ENCODE measurements around the gene GGN. TPM values are rescaled to one million over a fixed set of nuclear protein-coding genes. Genes with fewer than 3 reads are reported as not detected.
"Not testable (repeated sequence)": the region's sequence is repeated elsewhere in the genome, so short reads cannot be mapped to it uniquely, and the experiment has no call there.

Gene GGN
- total RNA-seq, 1 donor from 2014 or later = 0.74 TPM

- H3K9me3 Mint-ChIP-seq (ENCODE audit: unreplicated experiment) = no peaks in the 10 kb centered on the region
- TF ChIP-seq CTCF (IDR thresholded peaks at IDR 0.05; ENCODE audit: unreplicated experiment) = no peak
- H3K27me3 Mint-ChIP-seq (ENCODE audit: unreplicated experiment) = no peaks in the 10 kb centered on the region
- no peak overlapping the region for H3K27ac Mint-ChIP-seq (ENCODE audit: unreplicated experiment)
- no peak overlapping the region for H3K4me3 Mint-ChIP-seq (ENCODE audit: unreplicated experiment)
- H3K4me1 Mint-ChIP-seq (ENCODE audit: unreplicated experiment) = no peaks in the 10 kb centered on the region
- H3K36me3 Mint-ChIP-seq (ENCODE audit: low read depth, unreplicated experiment) = peaks cover 7% of the 10 kb centered on the region
- no peak for DNase-seq (ENCODE audit: low spot score)
Measured at GRCh38 chr19:38411041-38411712, 23.3 kb upstream of the GGN start.

GRCh38 chr19:38410407-38410806 is 22.6 kb upstream of the GGN start:
- H3K27me3 Mint-ChIP-seq (ENCODE audit: unreplicated experiment); H3K36me3 Mint-ChIP-seq (ENCODE audit: low read depth, unreplicated experiment); H3K4me3 Mint-ChIP-seq (ENCODE audit: unreplicated experiment); DNase-seq (ENCODE audit: low spot score); H3K4me1 Mint-ChIP-seq (ENCODE audit: unreplicated experiment); H3K9me3 Mint-ChIP-seq (ENCODE audit: unreplicated experiment); H3K27ac Mint-ChIP-seq (ENCODE audit: unreplicated experiment): not testable (repeated sequence)

- no peak overlapping the region for H3K27ac Mint-ChIP-seq (ENCODE audit: unreplicated experiment)
- no peak overlapping the region for H3K4me3 Mint-ChIP-seq (ENCODE audit: unreplicated experiment)
- no peaks in the 10 kb centered on the region for H3K27me3 Mint-ChIP-seq (ENCODE audit: unreplicated experiment)
- DNase-seq (ENCODE audit: low spot score) = no peak
- peaks cover 7% of the 10 kb centered on the region for H3K36me3 Mint-ChIP-seq (ENCODE audit: low read depth, unreplicated experiment)
- H3K4me1 Mint-ChIP-seq (ENCODE audit: unreplicated experiment) = no peaks in the 10 kb centered on the region
- no peaks in the 10 kb centered on the region for H3K9me3 Mint-ChIP-seq (ENCODE audit: unreplicated experiment)
- no peak for TF ChIP-seq CTCF (IDR thresholded peaks at IDR 0.05; ENCODE audit: unreplicated experiment)
Measured at GRCh38 chr19:38409631-38410133, 21.8 kb upstream of the GGN start.

DNA sequence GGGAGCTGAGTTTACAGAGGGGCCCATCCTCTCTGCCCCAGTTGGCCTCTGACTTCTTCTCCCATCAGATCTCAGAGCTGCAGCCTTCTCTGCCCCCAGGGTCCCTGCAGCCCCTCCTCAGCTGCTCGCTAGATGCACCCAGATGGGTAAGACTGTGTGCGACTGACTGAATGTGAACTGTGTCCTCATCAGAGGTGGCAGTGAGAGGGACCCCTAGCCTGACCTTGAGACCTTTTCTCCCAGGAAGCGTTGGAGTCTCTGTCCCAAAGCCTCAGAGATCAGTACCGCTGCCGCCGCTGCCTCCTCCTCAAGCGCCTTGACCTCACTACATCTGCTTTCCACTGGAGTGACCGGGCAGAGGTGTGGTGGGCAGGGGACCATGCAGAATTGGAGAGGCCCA is 17.4 kb upstream of the GGN start:
- no peak overlapping the region for H3K27ac Mint-ChIP-seq (ENCODE audit: unreplicated experiment)
- peaks cover 3% of the 10 kb centered on the region for H3K36me3 Mint-ChIP-seq (ENCODE audit: low read depth, unreplicated experiment)
- peaks cover 12% of the 10 kb centered on the region for H3K4me1 Mint-ChIP-seq (ENCODE audit: unreplicated experiment)
- H3K4me3 Mint-ChIP-seq (ENCODE audit: unreplicated experiment) = no peak overlapping the region
- no peak for TF ChIP-seq CTCF (IDR thresholded peaks at IDR 0.05; ENCODE audit: unreplicated experiment)
- no peak for DNase-seq (ENCODE audit: low spot score)
- H3K9me3 Mint-ChIP-seq (ENCODE audit: unreplicated experiment) = no peaks in the 10 kb centered on the region
- peaks cover 14% of the 10 kb centered on the region for H3K27me3 Mint-ChIP-seq (ENCODE audit: unreplicated experiment)

- no peak for DNase-seq (ENCODE audit: low spot score)
- H3K9me3 Mint-ChIP-seq (ENCODE audit: unreplicated experiment) = no peaks in the 10 kb centered on the region
- no peak overlapping the region for H3K4me3 Mint-ChIP-seq (ENCODE audit: unreplicated experiment)
- H3K4me1 Mint-ChIP-seq (ENCODE audit: unreplicated experiment) = peaks cover 14% of the 10 kb centered on the region
- H3K27me3 Mint-ChIP-seq (ENCODE audit: unreplicated experiment) = peaks cover 14% of the 10 kb centered on the region
- no peak for TF ChIP-seq CTCF (IDR thresholded peaks at IDR 0.05; ENCODE audit: unreplicated experiment)
- H3K27ac Mint-ChIP-seq (ENCODE audit: unreplicated experiment) = no peak overlapping the region
- H3K36me3 Mint-ChIP-seq (ENCODE audit: low read depth, unreplicated experiment) = peaks cover 3% of the 10 kb centered on the region
Measured at GRCh38 chr19:38404858-38405257, 17.0 kb upstream of the GGN start.
